Smooth muscle cell (in vitro differentiated cells): ENCODE data around the gene CCDC195. TPM values are rescaled to one million over a fixed set of nuclear protein-coding genes. Genes with fewer than 3 reads are reported as not detected.

Experiments used
- DNase-seq: peaks from one replicate; lab custom pipeline; 2025; ENCODE audit not compliant: unreplicated experiment; lab: John Stamatoyannopoulos, UW
- H2AFZ ChIP-seq: fragments of 200-600 bp; sonication (generic); 2 replicates; pipeline ENCODE4 v1.6.0; 2016; ENCODE audit warnings: antibody characterized with exemption, low read depth, mild to moderate bottlenecking
- H3F3A ChIP-seq: fragments of 200-600 bp; sonication (generic); 2 replicates; pipeline ENCODE4 v1.6.0; 2017; ENCODE audit warnings: antibody characterized with exemption, low read depth
- H3K27ac ChIP-seq: fragments of 200-600 bp; sonication (generic); 2 replicates; pipeline ENCODE4 v1.5.1; 2016; ENCODE audit warnings: low read depth, mild to moderate bottlenecking
- H3K27me3 ChIP-seq: fragments of 200-600 bp; sonication (generic); 2 replicates; pipeline ENCODE4 v1.6.1; 2016; ENCODE audit warnings: low read depth, mild to moderate bottlenecking
- H3K36me3 ChIP-seq: fragments of 200-600 bp; sonication (generic); 2 replicates; pipeline ENCODE4 v1.5.1; 2016; ENCODE audit warnings: low read depth
- H3K4me1 ChIP-seq: fragments of 200-600 bp; sonication (generic); 2 replicates; pipeline ENCODE4 v1.5.1; 2016; ENCODE audit warnings: low read depth
- H3K4me2 ChIP-seq: fragments of 200-600 bp; sonication (generic); 2 replicates; pipeline ENCODE4 v1.6.0; 2016; ENCODE audit warnings: mild to moderate bottlenecking
- H3K4me3 ChIP-seq: fragments of 200-600 bp; sonication (generic); 2 replicates; pipeline ENCODE4 v1.5.1; 2016; ENCODE audit warnings: mild to moderate bottlenecking
- H3K79me2 ChIP-seq: fragments of 200-600 bp; sonication (generic); 2 replicates; pipeline ENCODE4 v1.6.0; 2016; ENCODE audit warnings: low read depth, mild to moderate bottlenecking
- H3K9ac ChIP-seq: fragments of 200-600 bp; sonication (generic); 2 replicates; pipeline ENCODE4 v1.6.0; 2016; ENCODE audit warnings: low read depth
- H3K9me3 ChIP-seq: fragments of 200-600 bp; sonication (generic); replicated peaks from 2 replicates; pipeline ENCODE4 v1.5.1; 2016; ENCODE audit warnings: low read depth
- H4K20me1 ChIP-seq: fragments of 200-600 bp; sonication (generic); 2 replicates; pipeline ENCODE4 v1.6.0; 2016; ENCODE audit warnings: low read depth
- WGBS: methylation state at CpG from one replicate; pipeline ENCODE4 v1.1.7; 2016; ENCODE audit warnings: low lambda C conversion rate; 5-methylcytosine and 5-hydroxymethylcytosine counted together
- polyA plus RNA-seq: library from polyadenylated mRNA; unstranded; fragments of >200 nt; fragmentation: Nextera tagmentation; extraction: Ambion mirVana; gene quantifications from 2 replicates; pipeline ENCODE4 v1.2.1, GENCODE V29; 2016
- total RNA-seq: library from RNA; depleted of rRNA; stranded (reverse); fragments of >200 nt; gene quantifications from 2 replicates; pipeline ENCODE4 v1.2.3, GENCODE V29; 2014
- TF ChIP-seq, protein P1 (sequence below): fragments of 200-600 bp; sonication (generic); IDR thresholded peaks from 2 replicates; pipeline ENCODE4 v1.5.1; 2017; ENCODE audit warnings: borderline replicate concordance, mild to moderate bottlenecking, antibody characterized with exemption; ENCODE audit not compliant: insufficient read depth, poor library complexity, severe bottlenecking

The CCDC195 gene
- total and polyA plus RNA-seq, 2 experiments from 2014 or later = not detected

DNA sequence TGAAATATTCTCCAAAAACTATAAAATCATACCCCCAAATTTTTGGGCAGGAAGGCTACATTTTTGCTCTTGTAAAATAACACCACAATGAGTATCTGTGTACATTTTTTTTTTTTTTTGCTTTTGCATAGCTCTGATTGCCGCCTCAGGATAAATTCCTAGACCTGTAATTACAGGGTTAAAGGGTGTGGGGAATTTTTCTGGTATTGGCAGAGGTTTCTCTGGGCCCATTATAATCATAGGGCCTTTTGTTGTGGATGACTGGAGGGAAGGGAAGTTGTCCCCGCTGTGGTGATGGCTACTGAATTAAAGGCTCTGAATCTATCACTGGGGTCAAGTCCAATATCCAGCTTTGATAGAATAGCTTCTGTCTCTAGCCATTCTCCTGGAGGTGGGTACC is 26.6 kb downstream of the CCDC195 start:
- TF ChIP-seq, protein P1, sequence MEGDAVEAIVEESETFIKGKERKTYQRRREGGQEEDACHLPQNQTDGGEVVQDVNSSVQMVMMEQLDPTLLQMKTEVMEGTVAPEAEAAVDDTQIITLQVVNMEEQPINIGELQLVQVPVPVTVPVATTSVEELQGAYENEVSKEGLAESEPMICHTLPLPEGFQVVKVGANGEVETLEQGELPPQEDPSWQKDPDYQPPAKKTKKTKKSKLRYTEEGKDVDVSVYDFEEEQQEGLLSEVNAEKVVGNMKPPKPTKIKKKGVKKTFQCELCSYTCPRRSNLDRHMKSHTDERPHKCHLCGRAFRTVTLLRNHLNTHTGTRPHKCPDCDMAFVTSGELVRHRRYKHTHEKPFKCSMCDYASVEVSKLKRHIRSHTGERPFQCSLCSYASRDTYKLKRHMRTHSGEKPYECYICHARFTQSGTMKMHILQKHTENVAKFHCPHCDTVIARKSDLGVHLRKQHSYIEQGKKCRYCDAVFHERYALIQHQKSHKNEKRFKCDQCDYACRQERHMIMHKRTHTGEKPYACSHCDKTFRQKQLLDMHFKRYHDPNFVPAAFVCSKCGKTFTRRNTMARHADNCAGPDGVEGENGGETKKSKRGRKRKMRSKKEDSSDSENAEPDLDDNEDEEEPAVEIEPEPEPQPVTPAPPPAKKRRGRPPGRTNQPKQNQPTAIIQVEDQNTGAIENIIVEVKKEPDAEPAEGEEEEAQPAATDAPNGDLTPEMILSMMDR = no peak
- H3K79me2 ChIP-seq = no peaks in the 10 kb centered on the region
- no peak overlapping the region for H2AFZ ChIP-seq
- H3K4me3 ChIP-seq = no peak overlapping the region
- H3K27me3 ChIP-seq = peaks cover 10% of the 10 kb centered on the region
- H3K9me3 ChIP-seq = no peaks in the 10 kb centered on the region
- H3K27ac ChIP-seq = no peak overlapping the region
- no peak overlapping the region for H3K9ac ChIP-seq
- H4K20me1 ChIP-seq = no peaks in the 10 kb centered on the region
- DNase-seq = no peak
- H3K36me3 ChIP-seq = no peaks in the 10 kb centered on the region
- no peak overlapping the region for H3K4me2 ChIP-seq
- no peaks in the 10 kb centered on the region for H3F3A ChIP-seq
- H3K4me1 ChIP-seq = no peaks in the 10 kb centered on the region
- WGBS = 63% methylated on average over 2 of the region's 2 CpGs

DNA sequence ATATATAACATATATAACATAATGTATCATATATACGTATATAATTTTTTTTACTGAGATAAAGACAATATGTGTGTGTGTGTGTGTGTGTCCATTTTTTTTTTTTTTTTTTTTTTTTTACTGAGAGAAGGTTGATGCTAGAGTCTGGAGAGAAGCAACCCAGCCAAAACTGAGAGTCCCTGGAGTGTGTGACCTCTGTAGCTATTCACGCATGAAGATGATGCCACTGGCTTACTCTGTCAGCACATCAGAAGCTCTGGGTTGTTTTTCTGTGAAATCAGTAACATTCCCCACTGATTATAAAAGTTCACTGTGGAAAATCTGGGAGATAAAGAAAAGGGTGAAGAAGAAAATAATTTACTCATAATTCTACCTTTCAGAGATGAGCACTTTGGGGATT is 27.2 kb downstream of the CCDC195 start:
- TF ChIP-seq, protein P1 = no peak
- Histone ChIP-seq H3K27ac (no peak overlapping the region), H2AFZ (no peak overlapping the region), H3K4me3 (no peak overlapping the region), H3K36me3 (no peaks in the 10 kb centered on the region), H3F3A (no peaks in the 10 kb centered on the region), H3K79me2 (no peaks in the 10 kb centered on the region), H4K20me1 (no peaks in the 10 kb centered on the region), H3K4me2 (no peak overlapping the region), H3K9ac (no peak overlapping the region), H3K27me3 (peaks cover 15% of the 10 kb centered on the region), H3K9me3 (no peaks in the 10 kb centered on the region), H3K4me1 (no peaks in the 10 kb centered on the region)
- 71% methylated on average over 2 of the region's 2 CpGs for WGBS
- no peak for DNase-seq

GRCh38 chr2:224687156-224687555 is 29.0 kb downstream of the CCDC195 start:
- Histone ChIP-seq H3K4me1 (no peaks in the 10 kb centered on the region), H3K79me2 (no peaks in the 10 kb centered on the region), H2AFZ (no peak overlapping the region), H3F3A (no peaks in the 10 kb centered on the region), H3K9ac (no peak overlapping the region), H3K4me2 (no peak overlapping the region), H3K9me3 (no peaks in the 10 kb centered on the region), H3K36me3 (no peaks in the 10 kb centered on the region), H3K4me3 (no peak overlapping the region), H3K27me3 (peaks cover 15% of the 10 kb centered on the region), H4K20me1 (no peaks in the 10 kb centered on the region), H3K27ac (no peak overlapping the region)
- WGBS = 91% methylated on average over 4 of the region's 4 CpGs
- TF ChIP-seq, protein P1 = no peak
- DNase-seq = no peak

GRCh38 chr2:224685121-224685520 is 31.0 kb downstream of the CCDC195 start:
- no peaks in the 10 kb centered on the region for H3F3A ChIP-seq
- H3K36me3 ChIP-seq = no peaks in the 10 kb centered on the region
- TF ChIP-seq, protein P1 = no peak
- H3K9ac ChIP-seq = no peak overlapping the region
- peaks cover 15% of the 10 kb centered on the region for H3K27me3 ChIP-seq
- no peak for DNase-seq
- no peak overlapping the region for H3K4me2 ChIP-seq
- H3K4me1 ChIP-seq = no peaks in the 10 kb centered on the region
- H3K4me3 ChIP-seq = no peak overlapping the region
- H3K9me3 ChIP-seq = no peaks in the 10 kb centered on the region
- H3K27ac ChIP-seq = no peak overlapping the region
- no peak overlapping the region for H2AFZ ChIP-seq
- no peaks in the 10 kb centered on the region for H4K20me1 ChIP-seq
- no peaks in the 10 kb centered on the region for H3K79me2 ChIP-seq
